Aorta (tissue), 5 donors: ENCODE measurements around the gene DENND11. TPM values are rescaled to one million over a fixed set of nuclear protein-coding genes. Genes with fewer than 3 reads are reported as not detected.

Source experiments
- ATAC-seq: fragments of 200-7000 bp; cut with Tn5 transposase; one replicate; pipeline ENCODE4 v1.9.1; 2022; ENCODE audit warnings: moderate library complexity; ENCODE audit not compliant: low FRiP score
- DNase-seq, 2 donors: peaks; one replicate each; pipeline ENCODE4 v3.0.0-alpha.2; 2020
- H3K27ac ChIP-seq, 2 donors: one replicate each; pipeline ENCODE4 v1.5.1; 2013; ENCODE audit warnings: low read length in 2 of 2, mild to moderate bottlenecking in 2 of 2, moderate library complexity in 2 of 2, control low read depth in 1 of 2, inconsistent platforms in 1 of 2, low read depth in 1 of 2
- H3K27me3 ChIP-seq, 2 donors: one replicate each; pipeline ENCODE4 v1.6.1; 2013; ENCODE audit warnings: control low read depth in 1 of 2, low read length in 1 of 2, mild to moderate bottlenecking in 1 of 2, moderate library complexity in 1 of 2; ENCODE audit not compliant: insufficient read depth in 2 of 2, control insufficient read depth in 1 of 2
- H3K36me3 ChIP-seq, 2 donors: one replicate each; pipeline ENCODE4 v1.6.1; 2013; ENCODE audit warnings: control low read depth in 1 of 2, low read length in 1 of 2, mild to moderate bottlenecking in 1 of 2; ENCODE audit not compliant: insufficient read depth in 2 of 2, control insufficient read depth in 1 of 2
- H3K4me1 ChIP-seq, 2 donors: one replicate each; pipeline ENCODE4 v1.6.1; 2013; ENCODE audit warnings: low read length in 2 of 2, control low read depth in 1 of 2, mild to moderate bottlenecking in 1 of 2, moderate library complexity in 1 of 2; ENCODE audit not compliant: insufficient read depth in 2 of 2, control insufficient read depth in 1 of 2
- H3K4me3 ChIP-seq, 2 donors: one replicate each; pipeline ENCODE4 v1.5.1; 2013; ENCODE audit warnings: low read length in 2 of 2, control low read depth in 1 of 2, mild to moderate bottlenecking in 1 of 2
- H3K9me3 ChIP-seq: one replicate; pipeline ENCODE4 v1.6.1; 2013; ENCODE audit warnings: mild to moderate bottlenecking, low read length; ENCODE audit not compliant: control insufficient read depth
- WGBS, 2 donors: extraction: QIAGEN DNeasy Blood & Tissue Kit; methylation state at CpG; one replicate each; pipeline ENCODE4 v1.1.7; 2013; 5-methylcytosine and 5-hydroxymethylcytosine counted together
- intact Hi-C, 2 donors: fragments of 100-400 bp; cut with DNase I; formaldehyde crosslinking; loops; one replicate each; pipeline versions ENCODE4 v1.14.2 to v1.15.0; 2022
- polyA plus RNA-seq, 2 donors: library from polyadenylated mRNA; stranded (reverse); fragments of 200-250 nt; gene quantifications; one replicate each; pipeline ENCODE4 v1.2.3, GENCODE V29; 2013
- total RNA-seq, 2 donors: library from RNA; stranded (reverse); fragmentation: NEBNext Ultra II Directional; extraction: Animal tissue kit (Norgen Biotek cat#: 25700); gene quantifications; one replicate each; pipeline ENCODE4 v1.2.1, GENCODE V29; 2021
- donor health status: healthy with polysubstance abuse.
- donor health status: Bipolar disorder and iron deficiency.
- donor health status: DM: no; HTN: no; CAD: no.
- donor health status: DM: no; HTN: no; CAD: no.
- donor health status: DM: yes; HTN: yes; CAD: no.

Gene DENND11
- total and polyA plus RNA-seq, 4 donors, result 7.3 to 31.6 (median 15.5) TPM

DNA sequence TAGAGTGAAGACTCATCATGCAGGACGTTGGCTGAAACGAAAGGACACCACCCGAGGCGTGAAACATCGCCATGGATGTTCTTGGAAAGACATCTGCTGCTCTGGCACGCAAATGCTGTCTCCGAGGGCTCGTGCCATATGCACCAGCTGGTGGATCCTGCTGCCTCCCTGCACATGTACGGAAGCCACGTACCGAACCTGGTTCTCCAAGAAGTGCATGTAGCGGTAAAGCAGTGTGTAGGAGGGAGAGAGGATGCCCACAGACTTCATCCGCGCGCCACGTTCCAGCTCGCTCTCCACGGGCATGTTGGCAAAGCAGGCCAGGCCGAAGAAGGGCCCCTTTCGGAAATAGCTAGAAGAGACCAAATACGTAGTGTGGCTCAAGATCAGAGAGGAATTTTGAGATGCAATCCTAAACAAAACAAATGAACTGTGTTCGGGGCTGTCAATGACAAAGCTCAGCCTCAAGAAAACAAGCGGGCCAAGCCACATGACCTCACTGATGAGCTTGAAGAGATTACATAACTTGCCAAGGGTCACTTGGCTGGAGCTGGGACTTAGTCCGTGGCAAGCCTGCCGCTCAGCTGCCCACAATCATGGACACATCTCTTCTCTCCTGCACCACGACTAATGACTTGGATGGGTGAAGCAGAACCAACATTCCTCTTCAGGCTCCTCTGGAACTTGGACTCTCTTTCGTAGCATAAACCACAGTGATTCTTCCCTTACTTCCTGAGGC lies 16.5 kb downstream of the DENND11 start:
- H3K9me3 ChIP-seq, result no peaks in the 10 kb centered on the region
- no peak for DNase-seq
- WGBS, 2 donors, result 91 to 93% methylated on average over 27 of the region's 27 CpGs
- intact Hi-C loops, result no loop called here
- H3K4me1 ChIP-seq, result peaks cover 3 to 7% of the 10 kb centered on the region in 2 donors
- no peak overlapping the region for H3K27ac ChIP-seq
- H3K27me3 ChIP-seq, result no peaks in the 10 kb centered on the region
- no peak for ATAC-seq
- H3K36me3 ChIP-seq, result peaks cover 0 to 7% of the 10 kb centered on the region in 2 donors
- H3K4me3 ChIP-seq, result no peak overlapping the region

DNA sequence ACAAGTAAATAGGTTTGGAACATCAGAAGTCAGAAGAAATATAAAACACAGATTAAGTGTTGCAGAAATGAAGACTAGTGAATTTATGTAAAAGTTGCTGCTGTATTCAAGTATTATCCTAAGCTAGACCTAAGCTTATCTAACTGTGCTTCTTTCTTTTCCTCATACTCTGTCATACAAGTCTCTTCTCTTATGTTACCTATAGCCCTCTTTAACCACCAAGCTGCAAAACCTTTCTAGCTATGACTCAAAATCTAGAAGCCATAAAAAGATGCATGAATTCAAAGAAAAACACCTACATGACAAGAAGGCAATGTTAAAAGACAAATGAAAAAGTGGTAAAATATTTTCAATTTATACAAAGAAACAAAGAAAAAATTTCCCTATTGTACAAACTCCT lies 23.0 kb downstream of the DENND11 start:
- no peak overlapping the region for H3K27ac ChIP-seq
- ATAC-seq, result no peak
- H3K36me3 ChIP-seq, result peaks cover 0 to 7% of the 10 kb centered on the region in 2 donors
- H3K4me3 ChIP-seq, result no peak overlapping the region
- DNase-seq, result no peak
- no peaks in the 10 kb centered on the region for H3K9me3 ChIP-seq
- peaks cover 2 to 3% of the 10 kb centered on the region in 2 donors for H3K4me1 ChIP-seq
- H3K27me3 ChIP-seq, result no peaks in the 10 kb centered on the region
- intact Hi-C loops, result no loop called here

- no peak overlapping the region for H3K4me3 ChIP-seq
- DNase-seq (no peak), ATAC-seq (no peak)
- intact Hi-C loops, result no loop called here
- no peaks in the 10 kb centered on the region for H3K9me3 ChIP-seq
- H3K36me3 ChIP-seq, result peaks cover 0 to 2% of the 10 kb centered on the region in 2 donors
- WGBS, 2 donors, result 77 to 86% methylated on average over 3 of the region's 3 CpGs
- no peak overlapping the region for H3K27ac ChIP-seq
- H3K27me3 ChIP-seq, result no peaks in the 10 kb centered on the region
- peaks cover 3 to 4% of the 10 kb centered on the region in 2 donors for H3K4me1 ChIP-seq
Measured at GRCh38 chr7:141676618-141677017, 25.3 kb downstream of the DENND11 start.

DNA sequence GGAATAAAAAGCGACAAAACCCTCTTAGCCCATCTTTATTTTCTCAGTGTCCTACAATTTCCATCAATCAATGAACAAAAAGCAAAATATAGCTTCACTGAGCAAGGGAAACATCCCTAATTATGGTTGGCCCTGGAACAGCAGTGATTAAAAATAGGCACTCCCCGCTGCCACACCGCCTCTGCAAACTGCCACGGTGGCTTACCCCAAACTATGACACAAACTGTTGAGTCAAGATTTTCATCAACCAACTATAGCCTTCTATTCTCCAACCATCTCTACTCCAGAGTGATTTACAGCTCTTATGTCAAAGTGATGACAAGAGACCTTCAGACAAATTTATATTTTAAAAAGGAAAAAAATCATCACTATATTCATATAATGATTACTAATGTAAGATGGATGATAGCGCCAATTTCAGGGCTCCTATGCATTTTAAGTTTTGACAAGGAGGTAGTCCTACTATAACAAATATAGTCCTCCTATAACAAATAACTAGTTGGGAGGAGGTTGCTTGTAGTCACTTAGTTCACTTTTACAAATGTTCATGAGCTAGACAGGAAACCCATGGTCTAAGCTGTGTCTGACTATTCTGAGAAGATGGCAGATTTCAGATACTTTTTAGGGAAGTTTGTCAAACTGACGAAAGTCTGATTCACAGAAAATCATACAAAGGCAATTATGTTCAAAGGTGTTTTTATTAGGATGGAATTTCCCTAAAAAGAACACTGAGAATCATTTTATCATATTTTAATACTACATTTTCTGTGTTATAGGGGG lies 26.3 kb downstream of the DENND11 start:
- ATAC-seq (no peak), DNase-seq (no peak)
- H3K27ac ChIP-seq, result no peak overlapping the region
- H3K4me3 ChIP-seq, result no peak overlapping the region
- H3K9me3 ChIP-seq, result no peaks in the 10 kb centered on the region
- 31 to 34% methylated on average over 6 of the region's 6 CpGs for WGBS, 2 donors
- peaks cover 3 to 4% of the 10 kb centered on the region in 2 donors for H3K4me1 ChIP-seq
- H3K27me3 ChIP-seq, result no peaks in the 10 kb centered on the region
- intact Hi-C loops, result no loop called here
- no peaks in the 10 kb centered on the region for H3K36me3 ChIP-seq

- Histone ChIP-seq H3K4me1 (peaks cover 3 to 4% of the 10 kb centered on the region in 2 donors), H3K27me3 (no peaks in the 10 kb centered on the region), H3K4me3 (no peak overlapping the region), H3K27ac (no peak overlapping the region), H3K36me3 (no peaks in the 10 kb centered on the region), H3K9me3 (no peaks in the 10 kb centered on the region)
- WGBS, 2 donors, result 48 to 53% methylated on average over 4 of the region's 4 CpGs
- DNase-seq, result no peak
- intact Hi-C loops, result no loop called here
- no peak for ATAC-seq
Measured at GRCh38 chr7:141674702-141675101, 27.3 kb downstream of the DENND11 start.

- H3K4me1 ChIP-seq, result peaks cover 3 to 4% of the 10 kb centered on the region in 2 donors
- H3K27ac ChIP-seq, result no peak overlapping the region
- ATAC-seq, result peak; percentile 38
- no peaks in the 10 kb centered on the region for H3K36me3 ChIP-seq
- H3K27me3 ChIP-seq, result no peaks in the 10 kb centered on the region
- DNase-seq, result no peak
- intact Hi-C loops, result no loop called here
- WGBS, 2 donors, result 17 to 29% methylated on average over 5 of the region's 5 CpGs
- no peak overlapping the region for H3K4me3 ChIP-seq
- H3K9me3 ChIP-seq, result no peaks in the 10 kb centered on the region
Measured at GRCh38 chr7:141674171-141674671, 27.7 kb downstream of the DENND11 start.

DNA sequence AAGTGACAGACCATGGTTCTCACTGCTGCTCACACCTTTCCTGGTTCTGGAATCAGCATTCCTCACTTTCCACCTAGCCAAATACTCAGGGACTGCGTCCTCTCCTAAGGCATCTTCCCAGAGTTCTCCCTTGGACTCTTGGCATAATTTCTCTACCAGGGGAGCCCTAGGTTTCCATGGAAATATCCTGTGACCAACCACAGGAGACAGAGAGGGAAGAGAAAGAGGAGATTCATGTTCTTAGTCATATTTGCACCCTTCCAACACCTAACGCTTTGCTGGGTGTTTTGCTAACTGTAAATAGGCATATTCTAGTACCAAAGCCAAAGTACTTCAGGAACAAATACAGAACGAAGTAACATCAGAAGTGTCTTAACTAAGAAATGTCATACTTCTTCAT lies 28.6 kb downstream of the DENND11 start:
- Histone ChIP-seq H3K4me1 (peaks cover 3 to 4% of the 10 kb centered on the region in 2 donors), H3K36me3 (no peaks in the 10 kb centered on the region), H3K9me3 (no peaks in the 10 kb centered on the region), H3K27ac (no peak overlapping the region), H3K27me3 (no peaks in the 10 kb centered on the region), H3K4me3 (no peak overlapping the region)
- no peak for ATAC-seq
- intact Hi-C loops, result no loop called here
- WGBS, 2 donors, result 41 to 46% methylated on average over 3 of the region's 3 CpGs
- no peak for DNase-seq

DNA sequence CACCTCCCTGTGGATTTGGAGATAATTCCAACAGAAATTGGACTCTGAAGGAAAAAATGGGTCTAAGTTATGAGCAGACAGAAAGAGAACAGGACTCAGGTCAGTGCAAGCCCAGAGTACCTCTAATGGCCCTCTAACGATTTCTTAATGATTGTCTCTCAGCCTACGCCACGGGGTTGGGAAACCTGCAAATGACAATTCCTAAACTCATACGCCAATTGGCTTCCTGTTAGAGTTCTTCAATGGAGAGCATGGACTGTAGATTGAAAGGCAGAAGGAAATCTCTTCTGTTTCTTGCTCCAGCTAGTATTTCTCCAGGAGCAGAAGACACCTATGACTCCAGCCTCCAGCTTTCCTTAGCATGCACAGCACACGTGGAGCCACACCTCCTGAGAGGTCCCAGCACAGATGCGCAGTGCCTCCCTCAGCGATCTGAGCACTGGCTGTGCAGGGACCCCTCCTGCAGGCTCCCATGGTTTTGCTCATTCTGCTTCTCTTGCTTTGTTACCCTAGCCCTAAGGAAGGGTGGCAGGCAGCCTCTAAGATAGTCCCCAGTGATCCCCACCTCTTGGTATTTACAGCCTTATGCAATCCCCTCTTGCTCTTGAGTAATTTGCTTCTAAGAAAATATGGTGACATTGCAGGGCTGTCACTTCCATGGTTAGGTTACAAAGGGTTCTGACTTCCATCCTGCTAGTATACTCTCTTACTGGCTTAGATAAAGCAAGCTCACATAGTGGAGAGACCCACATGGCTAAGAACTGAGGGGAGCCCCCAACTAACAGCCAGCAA lies 30.1 kb downstream of the DENND11 start:
- Histone ChIP-seq H3K4me1 (peaks cover 3 to 4% of the 10 kb centered on the region in 2 donors), H3K4me3 (no peak overlapping the region), H3K9me3 (no peaks in the 10 kb centered on the region), H3K36me3 (no peaks in the 10 kb centered on the region), H3K27ac (no peak overlapping the region), H3K27me3 (no peaks in the 10 kb centered on the region)
- WGBS, 2 donors, result 97 to 99% methylated on average over 7 of the region's 7 CpGs
- ATAC-seq, result no peak
- intact Hi-C loops, result no loop called here
- DNase-seq, result no peak
